ENCODE measurements around the gene TRIM21.
"Not testable (repeated sequence)": the region's sequence is repeated elsewhere in the genome, so short reads cannot be mapped to it uniquely, and the experiment has no call there.

Gene TRIM21

GRCh38 chr11:4370166-4370565, 23.3 kb downstream of the TRIM21 start:
- H3K4me3 ChIP-seq (ENCODE audit: low read depth, low read length), result no peak overlapping the region
- TF ChIP-seq CTCF (IDR thresholded peaks at IDR 0.05; ENCODE audit: control insufficient read depth, extremely low read depth, insufficient read depth), result no peak
- DNase-seq (ENCODE audit: low read depth), result no peak

- H3K4me3 ChIP-seq (ENCODE audit: low read depth, low read length), result no peak within 1 kb of the TSS
- DNase-seq (ENCODE audit: low read depth), result no peak
- TF ChIP-seq CTCF (IDR thresholded peaks at IDR 0.05; ENCODE audit: control insufficient read depth, extremely low read depth, insufficient read depth), result no peak
Observed at GRCh38 chr11:4368286-4368685, 25.2 kb downstream of the TRIM21 start, which contains the start of gene OR52B4. Gene OR52B4, minus strand, starts transcription at chr11:4368386. Its CDS starts 91 bp downstream, at chr11:4368295.

DNA sequence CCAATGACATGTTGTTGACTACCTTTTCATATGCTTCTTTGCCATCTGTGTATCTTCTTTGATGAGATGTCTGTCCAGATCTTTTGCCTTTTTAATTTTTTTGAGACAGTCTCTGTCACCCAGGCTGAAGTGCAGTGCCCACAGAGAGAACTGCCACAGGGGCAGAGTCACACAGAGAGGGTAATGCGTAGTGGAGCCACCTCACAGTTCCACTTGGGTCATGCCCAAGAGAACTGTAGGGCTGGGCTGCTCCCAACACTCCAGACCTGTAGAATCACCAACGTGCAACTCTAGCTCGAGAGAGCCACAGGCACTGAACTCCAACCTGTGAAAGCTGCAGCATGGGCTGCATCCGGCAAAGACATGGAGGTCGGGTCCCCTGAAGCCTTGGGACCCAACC, 45.4 kb downstream of the TRIM21 start:
- H3K4me3 ChIP-seq (ENCODE audit: low read depth, low read length); DNase-seq (ENCODE audit: low read depth): not testable (repeated sequence)

GRCh38 chr11:4345366-4345765, 48.1 kb downstream of the TRIM21 start:
- not testable (repeated sequence) for DNase-seq (ENCODE audit: low read depth)

More at GRCh38 chr11:4345366-4345765, 48.1 kb downstream of the TRIM21 start:
- not testable (repeated sequence) for H3K4me3 ChIP-seq (ENCODE audit: low read depth, low read length)
